ENCODE measurements around the gene GALNT15.

Gene GALNT15

DNA sequence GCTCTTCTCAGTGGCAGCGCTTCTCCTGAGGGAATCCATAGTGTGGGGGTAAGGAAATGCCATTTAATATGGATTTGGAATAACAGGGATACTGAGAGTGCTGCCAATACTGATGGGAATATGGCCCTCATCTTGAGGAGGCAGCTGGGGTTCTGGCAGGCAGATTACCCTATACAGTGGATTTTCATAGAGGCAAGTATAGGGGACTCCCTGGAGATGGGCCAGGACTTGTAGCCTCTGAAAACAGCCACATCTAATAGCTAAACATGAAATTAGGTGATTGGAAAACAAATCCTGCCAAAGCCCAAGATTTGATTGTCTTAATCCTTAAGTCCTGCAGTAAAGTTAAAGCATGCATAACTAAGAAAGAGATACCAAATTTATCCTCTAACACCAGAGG, 59.3 kb downstream of the GALNT15 start:
- no peak for ATAC-seq (ENCODE audit: low read depth)
- Histone ChIP-seq H3K36me3 (ENCODE audit: low read depth) (no peaks in the 10 kb centered on the region), H3K27me3 (ENCODE audit: insufficient read depth, poor library complexity, severe bottlenecking) (no peaks in the 10 kb centered on the region), H3K4me1 (ENCODE audit: insufficient read depth, poor library complexity, severe bottlenecking) (no peaks in the 10 kb centered on the region), H3K4me3 (ENCODE audit: severe bottlenecking) (no peak overlapping the region), H3K9me3 (ENCODE audit: severe bottlenecking) (no peaks in the 10 kb centered on the region), H3K27ac (ENCODE audit: poor library complexity, severe bottlenecking) (no peak overlapping the region)
- no peak for DNase-seq (ENCODE audit: low spot score)
- TF ChIP-seq, protein P1, sequence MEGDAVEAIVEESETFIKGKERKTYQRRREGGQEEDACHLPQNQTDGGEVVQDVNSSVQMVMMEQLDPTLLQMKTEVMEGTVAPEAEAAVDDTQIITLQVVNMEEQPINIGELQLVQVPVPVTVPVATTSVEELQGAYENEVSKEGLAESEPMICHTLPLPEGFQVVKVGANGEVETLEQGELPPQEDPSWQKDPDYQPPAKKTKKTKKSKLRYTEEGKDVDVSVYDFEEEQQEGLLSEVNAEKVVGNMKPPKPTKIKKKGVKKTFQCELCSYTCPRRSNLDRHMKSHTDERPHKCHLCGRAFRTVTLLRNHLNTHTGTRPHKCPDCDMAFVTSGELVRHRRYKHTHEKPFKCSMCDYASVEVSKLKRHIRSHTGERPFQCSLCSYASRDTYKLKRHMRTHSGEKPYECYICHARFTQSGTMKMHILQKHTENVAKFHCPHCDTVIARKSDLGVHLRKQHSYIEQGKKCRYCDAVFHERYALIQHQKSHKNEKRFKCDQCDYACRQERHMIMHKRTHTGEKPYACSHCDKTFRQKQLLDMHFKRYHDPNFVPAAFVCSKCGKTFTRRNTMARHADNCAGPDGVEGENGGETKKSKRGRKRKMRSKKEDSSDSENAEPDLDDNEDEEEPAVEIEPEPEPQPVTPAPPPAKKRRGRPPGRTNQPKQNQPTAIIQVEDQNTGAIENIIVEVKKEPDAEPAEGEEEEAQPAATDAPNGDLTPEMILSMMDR (IDR thresholded peaks at IDR 0.05; ENCODE audit: poor library complexity, severe bottlenecking) = no peak

- Histone ChIP-seq H3K27ac (ENCODE audit: poor library complexity, severe bottlenecking) (no peak overlapping the region), H3K9me3 (ENCODE audit: severe bottlenecking) (no peaks in the 10 kb centered on the region), H3K36me3 (ENCODE audit: low read depth) (no peaks in the 10 kb centered on the region), H3K4me3 (ENCODE audit: severe bottlenecking) (no peak overlapping the region), H3K4me1 (ENCODE audit: insufficient read depth, poor library complexity, severe bottlenecking) (no peaks in the 10 kb centered on the region), H3K27me3 (ENCODE audit: insufficient read depth, poor library complexity, severe bottlenecking) (no peaks in the 10 kb centered on the region)
- TF ChIP-seq, protein P1 (IDR thresholded peaks at IDR 0.05; ENCODE audit: poor library complexity, severe bottlenecking) = no peak
- DNase-seq (ENCODE audit: low spot score) (no peak), ATAC-seq (ENCODE audit: low read depth) (no peak)
These were observed 59.8 kb downstream of the GALNT15 start for GRCh38 chr3:16234281-16234680.

DNA sequence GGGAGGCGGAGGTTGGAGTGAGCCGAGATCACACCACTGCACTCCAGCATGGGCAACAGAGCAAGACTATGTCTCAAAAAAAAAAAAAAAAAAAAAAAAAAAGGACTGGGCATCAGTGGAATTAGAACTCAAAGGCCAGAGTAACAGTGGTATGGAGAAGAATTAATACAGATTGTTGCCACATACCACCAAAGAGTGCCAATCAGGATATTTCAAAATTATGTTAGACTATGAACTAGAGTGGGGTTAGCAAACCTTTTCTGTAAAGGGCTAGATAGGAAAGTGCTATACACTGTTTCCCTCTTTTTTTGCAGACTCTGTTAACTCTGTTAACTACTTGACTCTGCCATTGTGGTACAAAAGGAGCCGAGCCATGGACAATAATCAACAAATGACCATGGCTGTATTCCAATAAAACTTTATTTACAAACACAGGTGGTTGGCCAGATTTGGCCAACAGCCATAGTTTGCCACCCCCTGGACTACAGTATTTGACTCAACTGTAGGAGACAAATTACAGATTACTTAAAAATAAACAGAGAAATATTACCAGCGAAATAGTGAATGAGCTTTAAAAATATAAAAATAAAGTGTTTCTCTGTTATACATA, 61.7 kb downstream of the GALNT15 start:
- DNase-seq (ENCODE audit: low spot score) (no peak), ATAC-seq (ENCODE audit: low read depth) (no peak)
- H3K4me1 ChIP-seq (ENCODE audit: insufficient read depth, poor library complexity, severe bottlenecking) = peaks cover 8% of the 10 kb centered on the region
- H3K9me3 ChIP-seq (ENCODE audit: severe bottlenecking) = no peaks in the 10 kb centered on the region
- H3K27ac ChIP-seq (ENCODE audit: poor library complexity, severe bottlenecking) = no peak overlapping the region
- H3K4me3 ChIP-seq (ENCODE audit: severe bottlenecking) = no peak overlapping the region
- H3K36me3 ChIP-seq (ENCODE audit: low read depth) = no peaks in the 10 kb centered on the region
- TF ChIP-seq, protein P1 (IDR thresholded peaks at IDR 0.05; ENCODE audit: poor library complexity, severe bottlenecking) = no peak
- H3K27me3 ChIP-seq (ENCODE audit: insufficient read depth, poor library complexity, severe bottlenecking) = no peaks in the 10 kb centered on the region

DNA sequence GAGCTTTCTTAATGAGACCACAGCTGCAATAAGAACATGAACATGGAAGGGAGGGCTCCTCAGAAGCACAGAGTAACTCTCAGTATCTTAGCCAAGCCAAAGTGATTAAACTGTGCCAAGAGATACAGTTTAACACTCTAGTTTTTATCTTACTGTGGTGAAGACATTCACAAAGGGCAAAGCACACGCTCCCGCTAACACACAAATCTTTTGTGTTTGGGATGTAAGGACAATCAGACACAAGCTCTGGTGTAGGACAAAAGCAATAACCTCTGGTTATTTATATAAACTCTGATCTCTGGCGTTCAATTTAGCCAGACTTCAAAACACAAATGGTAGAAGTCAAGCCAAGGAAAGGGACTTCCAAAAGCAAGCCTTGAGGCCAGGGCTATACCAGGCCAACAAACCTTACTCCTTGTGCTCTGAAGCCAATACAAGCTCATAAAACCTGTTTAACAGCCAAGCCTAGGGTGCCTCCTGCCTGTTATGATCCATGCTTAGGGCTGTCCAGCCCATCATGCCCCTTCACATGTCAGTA, 62.4 kb downstream of the GALNT15 start:
- Histone ChIP-seq H3K36me3 (ENCODE audit: low read depth) (no peaks in the 10 kb centered on the region), H3K27ac (ENCODE audit: poor library complexity, severe bottlenecking) (no peak overlapping the region), H3K4me1 (ENCODE audit: insufficient read depth, poor library complexity, severe bottlenecking) (peaks cover 8% of the 10 kb centered on the region), H3K9me3 (ENCODE audit: severe bottlenecking) (no peaks in the 10 kb centered on the region), H3K27me3 (ENCODE audit: insufficient read depth, poor library complexity, severe bottlenecking) (no peaks in the 10 kb centered on the region), H3K4me3 (ENCODE audit: severe bottlenecking) (no peak overlapping the region)
- ATAC-seq (ENCODE audit: low read depth) = no peak
- no peak for DNase-seq (ENCODE audit: low spot score)
- TF ChIP-seq, protein P1 (IDR thresholded peaks at IDR 0.05; ENCODE audit: poor library complexity, severe bottlenecking) = no peak

GRCh38 chr3:16239086-16239770, 64.7 kb downstream of the GALNT15 start:
- TF ChIP-seq, protein P1 (IDR thresholded peaks at IDR 0.05; ENCODE audit: poor library complexity, severe bottlenecking) = no peak
- no peak overlapping the region for H3K4me3 ChIP-seq (ENCODE audit: severe bottlenecking)

More at GRCh38 chr3:16239086-16239770, 64.7 kb downstream of the GALNT15 start:
- Histone ChIP-seq H3K27me3 (ENCODE audit: insufficient read depth, poor library complexity, severe bottlenecking) (no peaks in the 10 kb centered on the region), H3K36me3 (ENCODE audit: low read depth) (no peaks in the 10 kb centered on the region), H3K27ac (ENCODE audit: poor library complexity, severe bottlenecking) (no peak overlapping the region), H3K4me1 (ENCODE audit: insufficient read depth, poor library complexity, severe bottlenecking) (peaks cover 8% of the 10 kb centered on the region), H3K9me3 (ENCODE audit: severe bottlenecking) (no peaks in the 10 kb centered on the region)
- DNase-seq (ENCODE audit: low spot score) (no peak), ATAC-seq (ENCODE audit: low read depth) (no peak)

Measured in RWPE2 (cell line).